Gastroesophageal sphincter (tissue), 3 donors: ENCODE data around the gene C2CD4C.

ENCODE experiments used
- POLR2A ChIP-seq, 2 donors: fragments of 450-650 bp; IDR thresholded peaks; one replicate each; pipeline ENCODE4 v1.6.1; 2017; ENCODE audit warnings: antibody characterized with exemption in 2 of 2, mild to moderate bottlenecking in 2 of 2, moderate library complexity in 1 of 2
- TF ChIP-seq, protein P1 (sequence below), 4 experiments: fragments of 200-600 bp in 2 of 4; fragments of 450-650 bp in 2 of 4; sonication (generic) in 1 of 4; IDR thresholded peaks; one replicate each; pipeline ENCODE4 v1.5.1; 2017 to 2019; ENCODE audit warnings: antibody characterized with exemption in 4 of 4, mild to moderate bottlenecking in 2 of 4, moderate library complexity in 2 of 4

DNA sequence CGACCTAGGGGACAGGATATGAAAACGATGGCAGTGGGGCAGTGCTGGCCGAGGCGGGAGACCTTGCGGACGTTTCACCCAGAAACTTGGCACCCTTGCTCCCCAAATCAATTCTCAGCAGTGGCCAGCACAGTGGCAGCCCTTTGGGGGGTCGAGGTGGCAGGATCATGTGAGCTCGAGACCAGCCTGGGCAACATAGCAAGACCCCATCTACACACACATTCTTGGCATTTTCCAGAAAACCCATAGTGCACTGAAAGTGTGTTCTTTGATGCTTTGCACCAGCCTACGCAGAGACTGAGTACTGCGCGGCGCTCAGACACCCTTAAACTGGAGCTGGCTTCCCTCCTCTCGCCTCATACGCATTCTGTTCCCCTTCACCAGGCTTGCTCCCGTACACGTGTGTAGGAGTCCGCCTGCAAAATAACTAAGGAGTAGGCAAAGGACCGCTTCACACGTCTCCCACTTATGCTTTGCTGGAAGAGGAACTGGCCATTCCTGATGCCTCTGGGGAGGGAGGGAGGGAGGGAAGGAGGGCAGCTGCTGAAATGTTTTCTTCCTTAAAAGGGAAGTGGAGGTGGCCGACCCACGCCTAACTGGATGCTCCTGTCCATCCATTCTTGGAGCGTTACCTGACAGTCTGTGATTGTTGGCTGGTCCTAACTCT is 40.9 kb downstream of the C2CD4C start:
- TF ChIP-seq, protein P1, sequence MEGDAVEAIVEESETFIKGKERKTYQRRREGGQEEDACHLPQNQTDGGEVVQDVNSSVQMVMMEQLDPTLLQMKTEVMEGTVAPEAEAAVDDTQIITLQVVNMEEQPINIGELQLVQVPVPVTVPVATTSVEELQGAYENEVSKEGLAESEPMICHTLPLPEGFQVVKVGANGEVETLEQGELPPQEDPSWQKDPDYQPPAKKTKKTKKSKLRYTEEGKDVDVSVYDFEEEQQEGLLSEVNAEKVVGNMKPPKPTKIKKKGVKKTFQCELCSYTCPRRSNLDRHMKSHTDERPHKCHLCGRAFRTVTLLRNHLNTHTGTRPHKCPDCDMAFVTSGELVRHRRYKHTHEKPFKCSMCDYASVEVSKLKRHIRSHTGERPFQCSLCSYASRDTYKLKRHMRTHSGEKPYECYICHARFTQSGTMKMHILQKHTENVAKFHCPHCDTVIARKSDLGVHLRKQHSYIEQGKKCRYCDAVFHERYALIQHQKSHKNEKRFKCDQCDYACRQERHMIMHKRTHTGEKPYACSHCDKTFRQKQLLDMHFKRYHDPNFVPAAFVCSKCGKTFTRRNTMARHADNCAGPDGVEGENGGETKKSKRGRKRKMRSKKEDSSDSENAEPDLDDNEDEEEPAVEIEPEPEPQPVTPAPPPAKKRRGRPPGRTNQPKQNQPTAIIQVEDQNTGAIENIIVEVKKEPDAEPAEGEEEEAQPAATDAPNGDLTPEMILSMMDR (IDR thresholded peaks at IDR 0.05), result no peak
- no peak for TF ChIP-seq POLR2A (IDR thresholded peaks at IDR 0.05)
